ENCODE measurements around the gene MAP7D3.

MAP7D3 gene

DNA sequence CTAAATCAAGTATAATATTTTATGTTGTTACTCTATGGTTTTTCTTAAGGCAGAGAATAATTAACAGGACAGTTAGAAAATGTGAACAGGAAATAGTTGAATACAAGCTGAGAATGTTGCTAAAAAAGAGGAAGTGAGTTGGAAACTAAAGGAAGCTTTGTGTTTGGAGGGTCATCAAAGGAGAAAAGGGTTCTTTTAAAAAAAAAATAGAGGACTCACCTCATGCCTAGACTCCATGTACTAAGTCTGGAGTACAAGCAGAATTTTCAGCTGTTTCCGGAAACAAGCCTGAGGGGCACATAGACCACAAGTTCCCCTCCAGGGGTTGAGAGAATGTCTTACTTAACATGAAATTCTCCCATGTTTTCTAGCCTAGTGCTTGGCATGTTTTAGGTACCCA lies 20.1 kb upstream of the MAP7D3 start:
- peak overlapping the region in 5 of 11 experiments; percentile 20 to 52 (median 26); a peak in 6 of 22 replicates for H3K27ac ChIP-seq
- H4K20me1 ChIP-seq, result no peaks in the 10 kb centered on the region; a peak in 2 of 22 replicates
- no peak overlapping the region for H3K4me3 ChIP-seq
- H3K36me3 ChIP-seq, result no peaks in the 10 kb centered on the region
- no peak overlapping the region for H3K9ac ChIP-seq
- no peaks in the 10 kb centered on the region for H3K9me3 ChIP-seq (replicated peaks in 1 of 11)
- H3K4me1 ChIP-seq, result peaks cover 18 to 38% (median 25%) of the 10 kb centered on the region in 10 experiments
- H3K27me3 ChIP-seq, result peaks cover 34 to 90% (median 77%) of the 10 kb centered on the region in 11 experiments
- peak overlapping the region; percentile 16 to 52 (median 46); a peak in 17 of 22 replicates for H3K4me2 ChIP-seq
- TF ChIP-seq Cebpa-rat (IDR thresholded peaks at IDR 0.05), result no peak

DNA sequence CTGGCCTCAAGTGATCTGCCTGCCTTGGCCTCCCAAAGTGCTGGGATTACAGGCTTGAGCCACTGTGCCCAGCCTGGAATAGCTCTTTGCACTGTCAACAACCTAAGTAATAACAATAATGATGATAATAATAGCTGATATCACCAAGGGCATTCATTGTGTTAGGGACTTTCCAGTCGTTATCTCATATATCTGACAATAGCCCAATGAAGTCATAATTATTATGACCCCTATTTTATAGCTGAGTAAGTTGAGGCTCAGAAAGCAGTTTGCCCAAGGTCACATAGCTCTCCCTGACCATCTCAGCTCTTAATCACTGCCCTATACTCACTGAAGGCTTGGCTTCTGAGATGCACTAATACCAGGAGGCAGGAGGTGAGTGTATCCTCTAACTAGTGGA lies 18.7 kb upstream of the MAP7D3 start:
- no peaks in the 10 kb centered on the region for H3K9me3 ChIP-seq (replicated peaks in 1 of 11)
- no peak overlapping the region for H3K4me2 ChIP-seq
- H3K36me3 ChIP-seq, result no peaks in the 10 kb centered on the region
- H3K27me3 ChIP-seq, result peaks cover 32 to 90% (median 77%) of the 10 kb centered on the region in 11 experiments
- no peaks in the 10 kb centered on the region; a peak in 1 of 22 replicates for H4K20me1 ChIP-seq
- peak overlapping the region in 2 of 11 experiments; percentile 3 to 21; a peak in 1 of 22 replicates for H3K27ac ChIP-seq
- H3K4me1 ChIP-seq, result peaks cover 18 to 38% (median 25%) of the 10 kb centered on the region in 10 experiments
- TF ChIP-seq Cebpa-rat (IDR thresholded peaks at IDR 0.05), result no peak
- no peak overlapping the region for H3K9ac ChIP-seq
- no peak overlapping the region for H3K4me3 ChIP-seq

DNA sequence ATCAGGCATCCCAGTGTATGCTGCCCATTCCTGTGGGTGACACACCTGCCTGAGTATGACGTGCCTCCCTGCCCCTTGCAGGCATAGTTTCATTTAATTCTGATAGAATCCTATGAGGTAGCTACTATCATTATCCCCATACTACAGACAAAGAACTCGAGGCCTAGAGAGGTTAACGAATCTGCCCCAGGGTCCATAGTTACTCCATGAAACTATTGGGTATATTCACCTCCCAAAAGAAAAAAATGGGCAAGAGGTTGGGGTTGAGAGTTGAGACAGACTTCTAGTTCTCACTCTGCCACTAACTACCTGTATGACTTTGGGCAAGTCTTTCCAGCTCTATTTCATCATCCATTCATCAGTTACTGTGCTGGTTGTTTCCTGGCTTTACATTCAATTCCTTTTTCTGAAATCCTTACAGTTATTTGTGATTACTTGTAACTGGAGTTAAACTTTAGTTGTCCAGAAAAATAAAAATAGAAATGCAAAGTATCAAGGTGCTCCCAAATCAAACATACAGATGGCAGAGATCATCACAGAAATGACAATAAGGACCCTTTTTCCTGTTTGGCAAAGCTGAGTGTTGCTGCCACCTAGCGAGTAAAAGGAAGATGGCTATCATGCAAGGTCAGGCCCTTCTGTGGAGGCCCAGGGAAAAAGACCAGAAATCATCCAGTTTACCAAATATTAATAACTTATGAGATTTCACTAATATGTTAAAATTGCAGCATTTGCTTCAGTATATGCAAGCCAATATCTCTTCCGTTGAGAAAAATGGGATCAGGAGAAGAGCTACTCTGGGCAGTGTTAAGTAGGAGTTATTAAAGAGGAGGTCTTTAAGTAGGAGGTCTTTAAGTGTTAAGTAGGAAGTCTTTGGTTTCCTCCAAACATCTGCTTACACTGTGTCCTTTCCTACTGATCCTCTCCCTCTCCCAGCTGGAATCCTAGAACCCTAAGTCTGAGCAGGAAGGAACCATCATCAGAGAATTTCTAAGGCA lies 17.1 kb upstream of the MAP7D3 start:
- Histone ChIP-seq H3K4me1 (peaks cover 18 to 38% (median 25%) of the 10 kb centered on the region in 10 experiments), H4K20me1 (no peaks in the 10 kb centered on the region; a peak in 1 of 22 replicates), H3K27ac (peak overlapping the region in 3 of 11 experiments; percentile 8 to 30 (median 22); a peak in 2 of 22 replicates), H3K9me3 (replicated peaks in 1 of 11) (no peaks in the 10 kb centered on the region), H3K36me3 (no peaks in the 10 kb centered on the region), H3K4me2 (0 out of 22 replicates have a peak overlapping the region, but pooled peaks of 1 of the 11 experiments have one; percentile 0), H3K27me3 (peaks cover 27 to 89% (median 78%) of the 10 kb centered on the region in 11 experiments), H3K4me3 (no peak overlapping the region), H3K9ac (no peak overlapping the region)
- no peak for TF ChIP-seq Cebpa-rat (IDR thresholded peaks at IDR 0.05)

DNA sequence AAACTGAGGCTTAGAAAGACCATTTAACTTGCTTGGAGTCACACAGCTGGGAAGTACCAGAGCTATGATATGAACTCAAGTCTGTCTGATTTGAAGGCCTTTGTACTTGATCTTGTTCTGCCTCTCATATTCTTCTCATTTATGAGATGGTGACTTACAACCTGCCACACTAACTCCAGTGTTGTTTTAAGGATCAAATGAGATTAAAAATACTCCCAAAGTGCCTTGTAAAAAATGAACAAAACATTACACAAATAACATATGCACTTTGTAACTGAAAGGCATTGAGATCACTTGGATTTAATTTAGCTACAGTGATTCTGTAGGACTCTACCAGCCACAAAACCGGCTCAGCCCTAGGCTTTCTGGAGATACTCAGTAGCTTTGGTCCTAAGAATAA lies 15.6 kb upstream of the MAP7D3 start:
- Histone ChIP-seq H3K27me3 (peaks cover 32 to 89% (median 78%) of the 10 kb centered on the region in 11 experiments), H3K4me2 (no peak overlapping the region), H3K4me1 (peaks cover 10 to 28% (median 17%) of the 10 kb centered on the region in 10 experiments), H3K4me3 (no peak overlapping the region), H3K9me3 (replicated peaks in 1 of 11) (no peaks in the 10 kb centered on the region), H3K27ac (no peak overlapping the region), H3K36me3 (no peaks in the 10 kb centered on the region), H3K9ac (no peak overlapping the region), H4K20me1 (no peaks in the 10 kb centered on the region; a peak in 1 of 22 replicates)
- TF ChIP-seq Cebpa-rat (IDR thresholded peaks at IDR 0.05), result no peak

DNA sequence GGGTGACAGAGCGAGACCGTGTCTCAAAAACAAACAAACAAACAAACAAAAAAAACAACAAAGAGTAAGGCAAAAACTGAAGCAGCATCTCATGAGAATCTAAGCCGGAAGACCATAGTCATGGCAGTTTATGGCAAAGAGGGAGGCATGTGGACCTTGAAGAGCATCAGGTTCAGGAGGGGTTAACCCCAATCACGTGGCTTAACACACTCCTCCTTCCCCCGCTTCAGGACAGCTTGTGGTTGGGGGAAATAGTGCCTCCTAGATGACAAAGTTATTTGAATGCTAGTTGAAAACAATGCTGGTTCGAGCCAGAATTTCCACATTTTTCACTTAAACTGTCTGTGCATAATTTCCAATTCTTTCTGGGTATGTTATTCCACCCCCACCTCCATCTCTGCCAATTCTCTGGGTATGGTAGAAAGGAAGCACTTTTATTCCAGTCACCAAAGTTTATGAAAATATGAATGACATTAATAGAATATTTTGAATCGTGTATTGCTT lies 11.7 kb upstream of the MAP7D3 start:
- TF ChIP-seq Cebpa-rat (IDR thresholded peaks at IDR 0.05), result no peak
- Histone ChIP-seq H3K27ac (no peak overlapping the region), H3K9me3 (replicated peaks in 1 of 11) (no peaks in the 10 kb centered on the region), H3K4me3 (no peak overlapping the region), H4K20me1 (peaks cover 0 to 5% (median 0%) of the 10 kb centered on the region in 11 experiments; a peak in 1 of 22 replicates), H3K4me1 (peaks cover 8 to 27% (median 20%) of the 10 kb centered on the region in 10 experiments), H3K9ac (no peak overlapping the region), H3K27me3 (peaks cover 63 to 98% (median 93%) of the 10 kb centered on the region in 11 experiments), H3K4me2 (no peak overlapping the region), H3K36me3 (no peaks in the 10 kb centered on the region)

DNA sequence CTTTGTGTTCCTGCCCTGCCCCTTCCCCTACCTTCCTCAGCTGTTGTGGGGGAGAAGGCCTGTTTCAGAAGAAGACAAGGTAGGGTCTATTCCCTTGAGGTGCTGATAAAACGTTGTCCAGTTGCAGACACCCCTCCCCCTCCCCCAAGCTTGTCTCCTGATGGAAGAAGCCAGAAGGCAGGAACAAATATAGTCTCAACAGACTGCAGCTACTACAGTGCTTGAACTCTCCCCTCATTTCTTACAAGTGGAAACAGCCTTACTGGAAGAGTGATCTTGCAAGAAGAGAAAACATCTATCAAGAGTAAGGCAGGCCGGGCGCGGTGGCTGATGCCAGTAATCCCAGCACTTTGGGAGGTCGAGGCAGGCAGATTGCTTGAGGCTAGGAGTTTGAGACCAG lies 11.0 kb upstream of the MAP7D3 start:
- H3K27ac ChIP-seq, result no peak overlapping the region
- no peak for TF ChIP-seq Cebpa-rat (IDR thresholded peaks at IDR 0.05)
- no peaks in the 10 kb centered on the region for H3K36me3 ChIP-seq
- H3K9me3 ChIP-seq (replicated peaks in 1 of 11), result no peaks in the 10 kb centered on the region
- peaks cover 69 to 99% (median 97%) of the 10 kb centered on the region in 11 experiments for H3K27me3 ChIP-seq
- H3K9ac ChIP-seq, result no peak overlapping the region
- no peak overlapping the region for H3K4me3 ChIP-seq
- H4K20me1 ChIP-seq, result peaks cover 0 to 5% (median 0%) of the 10 kb centered on the region in 11 experiments; a peak in 1 of 22 replicates
- H3K4me1 ChIP-seq, result peaks cover 8 to 27% (median 21%) of the 10 kb centered on the region in 10 experiments
- H3K4me2 ChIP-seq, result no peak overlapping the region

DNA sequence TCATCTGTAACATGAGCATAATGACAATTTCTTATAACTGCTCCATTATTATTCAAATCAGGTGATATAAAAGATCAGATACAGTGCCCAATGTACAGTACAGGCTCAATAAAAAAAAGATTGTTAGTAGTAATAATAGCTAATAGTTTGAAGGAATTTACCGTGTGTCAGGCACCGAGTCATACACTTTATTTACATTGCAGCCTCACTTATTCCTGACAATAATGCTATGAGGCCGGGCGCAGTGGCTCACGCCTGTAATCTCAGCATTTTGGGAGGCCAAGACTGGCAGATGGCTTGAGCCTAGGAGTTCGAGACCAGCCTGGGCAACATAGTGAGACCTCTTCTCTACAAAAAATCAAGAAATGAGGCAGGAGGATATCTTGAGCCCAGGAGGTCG lies 10.1 kb upstream of the MAP7D3 start:
- Histone ChIP-seq H3K4me2 (no peak overlapping the region; a peak in 1 of 22 replicates), H3K27me3 (peaks cover 78 to 99% (median 97%) of the 10 kb centered on the region in 11 experiments), H3K9me3 (replicated peaks in 1 of 11) (no peaks in the 10 kb centered on the region), H3K4me1 (peaks cover 8 to 36% (median 28%) of the 10 kb centered on the region in 10 experiments), H4K20me1 (peaks cover 0 to 5% (median 0%) of the 10 kb centered on the region in 11 experiments; a peak in 1 of 22 replicates), H3K36me3 (no peaks in the 10 kb centered on the region), H3K27ac (no peak overlapping the region), H3K9ac (no peak overlapping the region), H3K4me3 (no peak overlapping the region)
- no peak for TF ChIP-seq Cebpa-rat (IDR thresholded peaks at IDR 0.05)

DNA sequence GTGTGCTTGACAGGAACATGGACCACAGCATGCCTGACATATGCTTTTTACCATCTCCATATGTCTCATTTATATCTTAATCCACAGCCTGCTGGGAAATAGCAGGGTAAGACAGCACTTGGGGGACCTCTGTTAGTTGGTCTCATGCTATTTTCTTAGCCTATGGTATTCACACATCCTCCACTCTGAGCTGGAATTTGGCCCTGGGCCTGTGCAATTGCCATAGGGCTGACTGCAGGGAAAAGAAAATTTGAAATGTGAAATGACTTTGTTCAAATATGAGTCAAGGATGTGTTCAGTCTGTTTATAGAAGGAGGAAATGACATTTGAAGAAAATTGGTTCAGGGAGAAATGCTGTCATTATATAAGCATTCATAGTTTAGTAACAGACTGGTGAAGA lies 9.6 kb upstream of the MAP7D3 start:
- Histone ChIP-seq H3K9ac (no peak overlapping the region), H3K4me3 (no peak overlapping the region), H3K4me1 (peaks cover 8 to 41% (median 34%) of the 10 kb centered on the region in 10 experiments), H3K36me3 (no peaks in the 10 kb centered on the region), H3K27ac (no peak overlapping the region), H3K27me3 (peaks cover 83 to 99% (median 98%) of the 10 kb centered on the region in 11 experiments), H4K20me1 (peaks cover 0 to 5% (median 0%) of the 10 kb centered on the region in 11 experiments; a peak in 1 of 22 replicates), H3K4me2 (no peak overlapping the region; a peak in 1 of 22 replicates), H3K9me3 (replicated peaks in 1 of 11) (no peaks in the 10 kb centered on the region)
- no peak for TF ChIP-seq Cebpa-rat (IDR thresholded peaks at IDR 0.05)

DNA sequence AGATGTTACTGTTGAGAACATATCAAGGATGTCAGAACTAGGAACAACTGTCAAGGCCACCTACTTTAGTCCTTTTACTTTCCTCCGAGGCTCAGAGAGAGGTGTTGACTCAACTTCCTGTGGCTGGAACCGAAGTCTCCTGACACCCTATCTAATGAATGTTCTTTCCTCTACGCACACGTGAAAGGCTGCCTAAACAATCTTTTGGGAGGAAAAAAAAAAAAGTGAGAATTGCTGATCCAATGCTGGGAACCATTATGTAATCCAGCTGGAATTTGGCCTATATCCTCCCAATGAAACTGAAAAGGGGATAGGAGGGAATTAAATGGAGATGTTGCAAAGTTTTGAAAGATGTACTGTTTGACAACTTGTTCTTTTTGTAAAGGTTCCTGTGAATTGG lies 8.3 kb upstream of the MAP7D3 start:
- peaks cover 0 to 5% (median 0%) of the 10 kb centered on the region in 11 experiments; a peak in 1 of 22 replicates for H4K20me1 ChIP-seq
- no peaks in the 10 kb centered on the region for H3K36me3 ChIP-seq
- H3K9me3 ChIP-seq (replicated peaks in 1 of 11), result no peaks in the 10 kb centered on the region
- peak overlapping the region; percentile 18 to 62 (median 47); a peak in 19 of 22 replicates for H3K4me2 ChIP-seq
- H3K27ac ChIP-seq, result no peak overlapping the region
- peaks cover 13 to 48% (median 40%) of the 10 kb centered on the region in 10 experiments for H3K4me1 ChIP-seq
- H3K4me3 ChIP-seq, result no peak overlapping the region
- TF ChIP-seq Cebpa-rat (IDR thresholded peaks at IDR 0.05), result no peak
- H3K9ac ChIP-seq, result no peak overlapping the region
- H3K27me3 ChIP-seq, result peaks cover 86 to 99% (median 98%) of the 10 kb centered on the region in 11 experiments
